ENCODE results near the gene TMEM120A.

TMEM120A gene

GRCh38 chr7:75980430-75981202 lies 13.8 kb downstream of the TMEM120A start:
- no peak for DNase-seq (ENCODE audit: low read depth in 2 of 2)

GRCh38 chr7:75979759-75980429 lies 14.5 kb downstream of the TMEM120A start:
- DNase-seq (ENCODE audit: low read depth in 2 of 2): no peak

GRCh38 chr7:75977743-75978142 lies 16.7 kb downstream of the TMEM120A start:
- no peak for DNase-seq (ENCODE audit: low read depth in 2 of 2)

- DNase-seq (ENCODE audit: low read depth in 2 of 2): no peak
These were observed 22.2 kb downstream of the TMEM120A start for GRCh38 chr7:75971961-75972763.

GRCh38 chr7:75971309-75971960 lies 23.0 kb downstream of the TMEM120A start:
- no peak for DNase-seq (ENCODE audit: low read depth in 2 of 2)

- no peak for DNase-seq (ENCODE audit: low read depth in 2 of 2)
These were observed 24.5 kb downstream of the TMEM120A start for GRCh38 chr7:75969704-75970498.

- no peak for DNase-seq (ENCODE audit: low read depth in 2 of 2)
These were observed 25.2 kb downstream of the TMEM120A start for GRCh38 chr7:75969182-75969581.

- DNase-seq (ENCODE audit: low read depth in 2 of 2): no peak
These were observed 25.8 kb downstream of the TMEM120A start for GRCh38 chr7:75968561-75969001.

GRCh38 chr7:75968012-75968411 lies 26.4 kb downstream of the TMEM120A start:
- no peak for DNase-seq (ENCODE audit: low read depth in 2 of 2)

GRCh38 chr7:75967487-75967997 lies 26.9 kb downstream of the TMEM120A start:
- no peak for DNase-seq (ENCODE audit: low read depth in 2 of 2)

GRCh38 chr7:75967055-75967454 lies 27.3 kb downstream of the TMEM120A start:
- no peak for DNase-seq (ENCODE audit: low read depth in 2 of 2)

GRCh38 chr7:75966190-75966961 lies 28.0 kb downstream of the TMEM120A start:
- no peak for DNase-seq (ENCODE audit: low read depth in 2 of 2)

GRCh38 chr7:75965617-75966016 lies 28.8 kb downstream of the TMEM120A start:
- DNase-seq (ENCODE audit: low read depth in 2 of 2): no peak

GRCh38 chr7:75963381-75963995 lies 30.9 kb downstream of the TMEM120A start:
- DNase-seq (ENCODE audit: low read depth in 2 of 2): no peak

- no peak for DNase-seq (ENCODE audit: low read depth in 2 of 2)
These were observed 31.6 kb downstream of the TMEM120A start for GRCh38 chr7:75962607-75963380.

- no peak for DNase-seq (ENCODE audit: low read depth in 2 of 2)
These were observed 33.2 kb downstream of the TMEM120A start for GRCh38 chr7:75961218-75961617.

- no peak for DNase-seq (ENCODE audit: low read depth in 2 of 2)
These were observed 34.0 kb downstream of the TMEM120A start for GRCh38 chr7:75960372-75960771.

GRCh38 chr7:75958802-75959543 lies 35.4 kb downstream of the TMEM120A start:
- DNase-seq (ENCODE audit: low read depth in 2 of 2): no peak
